ENCODE data around the gene MBD1. TPM values are rescaled to one million over a fixed set of nuclear protein-coding genes. Genes with fewer than 3 reads are reported as not detected.
"Not testable (repeated sequence)": the region's sequence is repeated elsewhere in the genome, so short reads cannot be mapped to it uniquely, and the experiment has no call there.

Gene MBD1
- total RNA-seq, 2 donors from 2014 or later: 47.9 to 77.1 TPM

DNA sequence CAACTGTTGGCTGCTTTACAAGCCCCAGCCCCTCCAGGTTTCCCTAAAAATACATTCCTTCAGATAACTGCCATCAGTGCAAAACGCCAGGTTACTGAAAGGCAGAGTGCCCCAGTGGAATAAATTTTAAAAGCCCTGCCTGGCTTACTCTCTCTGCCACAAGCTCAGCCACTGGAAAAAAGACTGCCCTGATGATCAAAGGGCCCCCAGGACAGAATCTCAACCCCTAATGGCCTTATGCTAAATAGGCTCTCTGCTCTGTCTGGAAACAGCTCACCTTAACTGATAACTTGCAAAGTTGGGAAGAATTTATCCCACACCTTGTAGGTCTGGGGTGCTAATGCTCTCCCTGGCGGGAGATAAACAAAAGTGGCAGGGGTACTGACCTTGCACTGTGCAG lies 48.9 kb downstream of the MBD1 start:
- no peak overlapping the region for H3K27ac ChIP-seq
- TF ChIP-seq, protein P1, sequence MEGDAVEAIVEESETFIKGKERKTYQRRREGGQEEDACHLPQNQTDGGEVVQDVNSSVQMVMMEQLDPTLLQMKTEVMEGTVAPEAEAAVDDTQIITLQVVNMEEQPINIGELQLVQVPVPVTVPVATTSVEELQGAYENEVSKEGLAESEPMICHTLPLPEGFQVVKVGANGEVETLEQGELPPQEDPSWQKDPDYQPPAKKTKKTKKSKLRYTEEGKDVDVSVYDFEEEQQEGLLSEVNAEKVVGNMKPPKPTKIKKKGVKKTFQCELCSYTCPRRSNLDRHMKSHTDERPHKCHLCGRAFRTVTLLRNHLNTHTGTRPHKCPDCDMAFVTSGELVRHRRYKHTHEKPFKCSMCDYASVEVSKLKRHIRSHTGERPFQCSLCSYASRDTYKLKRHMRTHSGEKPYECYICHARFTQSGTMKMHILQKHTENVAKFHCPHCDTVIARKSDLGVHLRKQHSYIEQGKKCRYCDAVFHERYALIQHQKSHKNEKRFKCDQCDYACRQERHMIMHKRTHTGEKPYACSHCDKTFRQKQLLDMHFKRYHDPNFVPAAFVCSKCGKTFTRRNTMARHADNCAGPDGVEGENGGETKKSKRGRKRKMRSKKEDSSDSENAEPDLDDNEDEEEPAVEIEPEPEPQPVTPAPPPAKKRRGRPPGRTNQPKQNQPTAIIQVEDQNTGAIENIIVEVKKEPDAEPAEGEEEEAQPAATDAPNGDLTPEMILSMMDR (IDR thresholded peaks at IDR 0.05): no peak
- no peaks in the 10 kb centered on the region for H3K4me1 ChIP-seq
- no peaks in the 10 kb centered on the region for H3K27me3 ChIP-seq
- H3K9me3 ChIP-seq: no peaks in the 10 kb centered on the region
- no peak overlapping the region for H3K4me3 ChIP-seq
- H3K36me3 ChIP-seq: no peaks in the 10 kb centered on the region
- DNase-seq (ENCODE audit: low spot score): no peak

DNA sequence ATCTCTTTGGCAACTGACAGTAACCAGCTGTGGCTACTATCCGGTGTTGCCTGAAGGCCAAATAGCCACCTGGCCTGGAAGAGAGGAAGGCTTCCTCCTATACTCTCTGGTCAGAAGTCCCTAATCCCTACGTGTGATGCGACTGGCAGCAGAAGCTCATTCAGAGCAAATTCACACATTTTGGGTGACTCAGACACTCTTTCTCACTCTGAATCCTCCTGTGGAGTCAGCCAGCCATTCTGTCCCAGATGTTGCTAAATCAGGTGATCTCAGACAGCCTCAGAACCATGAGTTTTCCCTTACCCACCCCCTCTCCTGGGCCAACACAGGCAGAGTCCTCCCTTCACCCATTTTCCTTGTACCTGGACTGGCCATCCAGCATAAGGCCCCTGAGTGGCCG lies 49.7 kb downstream of the MBD1 start:
- TF ChIP-seq, protein P1 (IDR thresholded peaks at IDR 0.05): no peak
- H3K4me3 ChIP-seq: no peak overlapping the region
- H3K9me3 ChIP-seq: no peaks in the 10 kb centered on the region
- no peaks in the 10 kb centered on the region for H3K27me3 ChIP-seq
- H3K36me3 ChIP-seq: no peaks in the 10 kb centered on the region
- no peak for DNase-seq (ENCODE audit: low spot score)
- H3K4me1 ChIP-seq: no peaks in the 10 kb centered on the region
- no peak overlapping the region for H3K27ac ChIP-seq

DNA sequence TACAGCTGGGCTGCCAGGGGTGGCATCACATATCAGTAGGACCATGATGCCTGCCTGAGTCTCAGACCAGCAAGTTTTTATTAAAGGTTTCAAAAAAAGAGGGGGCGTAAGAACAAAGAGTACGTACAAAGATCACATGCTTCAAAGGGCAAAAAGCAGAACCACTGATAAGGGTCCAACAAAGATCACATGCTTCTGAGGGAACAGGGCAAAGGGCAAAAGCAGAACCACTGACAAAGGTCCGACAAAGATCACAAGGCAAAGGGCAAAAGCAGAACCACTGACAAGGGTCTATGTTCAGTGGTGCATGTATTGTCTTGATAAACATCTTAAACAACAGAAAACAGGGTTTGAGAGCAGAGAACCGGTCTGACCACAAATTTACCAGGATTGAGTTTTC lies 61.1 kb downstream of the MBD1 start:
- DNase-seq (ENCODE audit: low spot score); H3K4me1 ChIP-seq; H3K4me3 ChIP-seq; H3K27ac ChIP-seq; H3K36me3 ChIP-seq; H3K27me3 ChIP-seq: not testable (repeated sequence)
- peaks cover 0 to 14% of the 10 kb centered on the region in 2 donors for H3K9me3 ChIP-seq

Other genes with a start within 250 kb of the MBD1 start
- 10 to 100 TPM in 1 of 2 donors, 1 to 10 TPM in 1; 7.7 to 10.2 TPM for gene MYO5B, start 86.4 kb downstream of the MBD1 start, total RNA-seq
- gene CFAP53, start 15.0 kb downstream of the MBD1 start, total RNA-seq: under 1 TPM in 1 of 2 donors, not detected in 1; 0.30 TPM
- 10 to 100 TPM; 17.1 to 38.3 TPM for gene CXXC1, start 6.2 kb upstream of the MBD1 start, total RNA-seq
- gene SKA1, start 93.5 kb upstream of the MBD1 start, total RNA-seq: under 1 TPM in 1 of 2 donors, not detected in 1; 0.78 TPM